ENCODE results near the gene MACROH2A2.

The MACROH2A2 gene

DNA sequence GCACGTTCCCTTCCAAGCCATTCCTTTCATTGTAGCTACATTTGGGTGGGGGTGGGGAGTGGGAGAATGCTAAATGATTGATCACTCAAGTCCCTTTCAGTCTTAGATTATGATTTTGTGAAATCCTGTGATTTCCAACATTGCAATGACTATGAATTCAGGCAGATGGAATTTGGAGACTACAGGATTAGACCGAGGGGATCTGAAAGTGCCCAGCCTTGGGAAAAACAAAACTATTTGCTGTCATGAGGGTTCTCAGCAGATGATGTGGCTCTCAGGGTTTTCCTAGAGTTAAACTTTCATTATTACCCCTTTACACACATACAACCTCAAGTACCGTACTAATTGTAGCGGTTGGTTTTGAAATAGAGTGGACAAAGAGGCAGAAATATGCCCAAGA is 4.7 kb downstream of the MACROH2A2 start:
- Histone ChIP-seq H3K27me3 (peaks cover 41% of the 10 kb centered on the region), H3K4me1 (ENCODE audit: control insufficient read depth in 1 of 2, insufficient read depth in 1 of 2, low read depth in 1 of 2, low read length in 1 of 2) (peaks cover 10 to 19% of the 10 kb centered on the region in 2 experiments)
- TF ChIP-seq, protein P1, sequence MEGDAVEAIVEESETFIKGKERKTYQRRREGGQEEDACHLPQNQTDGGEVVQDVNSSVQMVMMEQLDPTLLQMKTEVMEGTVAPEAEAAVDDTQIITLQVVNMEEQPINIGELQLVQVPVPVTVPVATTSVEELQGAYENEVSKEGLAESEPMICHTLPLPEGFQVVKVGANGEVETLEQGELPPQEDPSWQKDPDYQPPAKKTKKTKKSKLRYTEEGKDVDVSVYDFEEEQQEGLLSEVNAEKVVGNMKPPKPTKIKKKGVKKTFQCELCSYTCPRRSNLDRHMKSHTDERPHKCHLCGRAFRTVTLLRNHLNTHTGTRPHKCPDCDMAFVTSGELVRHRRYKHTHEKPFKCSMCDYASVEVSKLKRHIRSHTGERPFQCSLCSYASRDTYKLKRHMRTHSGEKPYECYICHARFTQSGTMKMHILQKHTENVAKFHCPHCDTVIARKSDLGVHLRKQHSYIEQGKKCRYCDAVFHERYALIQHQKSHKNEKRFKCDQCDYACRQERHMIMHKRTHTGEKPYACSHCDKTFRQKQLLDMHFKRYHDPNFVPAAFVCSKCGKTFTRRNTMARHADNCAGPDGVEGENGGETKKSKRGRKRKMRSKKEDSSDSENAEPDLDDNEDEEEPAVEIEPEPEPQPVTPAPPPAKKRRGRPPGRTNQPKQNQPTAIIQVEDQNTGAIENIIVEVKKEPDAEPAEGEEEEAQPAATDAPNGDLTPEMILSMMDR (IDR thresholded peaks at IDR 0.05): no peak

DNA sequence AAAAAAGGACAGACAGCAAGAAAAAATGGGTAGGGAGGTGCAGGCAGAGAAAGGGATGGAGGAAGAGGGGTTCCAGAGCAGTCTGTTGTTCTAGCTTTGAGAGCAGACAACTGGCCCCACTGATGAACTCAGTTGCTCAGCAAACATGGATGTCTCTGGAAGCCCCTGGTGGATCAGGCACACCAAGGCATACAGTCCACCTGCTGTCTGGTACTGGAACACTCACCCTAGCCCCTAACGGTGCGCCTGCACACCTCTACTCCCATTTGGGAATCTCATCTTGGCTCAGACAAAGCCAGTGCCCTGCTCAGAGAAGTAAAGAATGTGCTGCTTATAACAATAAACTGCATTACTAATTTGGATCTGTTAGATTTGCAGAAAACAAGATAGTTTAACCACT is 7.7 kb downstream of the MACROH2A2 start:
- Histone ChIP-seq H3K4me1 (ENCODE audit: control insufficient read depth in 1 of 2, insufficient read depth in 1 of 2, low read depth in 1 of 2, low read length in 1 of 2) (no peaks in the 10 kb centered on the region), H3K27ac (no peak overlapping the region), H3K4me3 (ENCODE audit: low read depth in 1 of 2, low read length in 1 of 2) (no peak overlapping the region), H3K9me3 (no peaks in the 10 kb centered on the region), H3K36me3 (no peaks in the 10 kb centered on the region), H3K27me3 (peaks cover 10% of the 10 kb centered on the region)
- TF ChIP-seq, protein P1 (IDR thresholded peaks at IDR 0.05): no peak

More for the DNA sequence above, 4.7 kb downstream of the MACROH2A2 start:
- no peak overlapping the region for H3K4me3 ChIP-seq (ENCODE audit: low read depth in 1 of 2, low read length in 1 of 2)
- H3K27ac ChIP-seq: no peak overlapping the region
- H3K36me3 ChIP-seq: no peaks in the 10 kb centered on the region
- no peaks in the 10 kb centered on the region for H3K9me3 ChIP-seq

DNA sequence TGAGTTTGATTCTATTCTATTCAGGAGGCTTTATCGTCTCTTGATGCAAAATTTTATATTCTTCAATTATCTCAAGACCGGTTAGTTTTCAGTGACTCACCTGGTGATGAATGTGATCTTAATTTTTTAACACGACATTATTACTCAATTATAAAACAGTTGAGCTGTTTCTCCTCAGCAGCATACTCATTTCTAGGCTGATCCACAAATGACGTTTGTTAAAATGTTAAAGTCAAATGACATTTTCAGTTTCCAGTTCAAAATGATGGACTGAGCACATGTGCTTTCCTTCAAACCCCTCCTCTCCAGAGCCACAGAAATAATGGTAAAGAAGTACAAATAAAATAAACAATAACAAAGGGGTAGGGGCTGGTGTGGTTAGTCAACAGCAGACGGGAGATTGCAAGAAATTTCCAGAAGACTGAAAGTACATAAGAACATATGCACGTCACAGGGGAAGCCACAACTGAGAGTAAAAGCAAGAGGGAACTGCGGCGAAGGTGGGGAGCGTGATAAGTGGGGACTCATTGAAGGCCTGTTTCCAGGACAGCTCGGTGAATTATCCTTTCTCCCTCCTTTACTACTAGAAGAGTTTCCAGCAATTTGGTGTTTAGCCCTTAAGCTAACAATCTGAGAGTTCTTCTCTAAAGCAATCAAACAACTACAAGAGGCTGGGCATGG is 10.9 kb downstream of the MACROH2A2 start:
- no peaks in the 10 kb centered on the region for H3K9me3 ChIP-seq
- no peaks in the 10 kb centered on the region for H3K36me3 ChIP-seq
- TF ChIP-seq, protein P1 (IDR thresholded peaks at IDR 0.05): no peak
- no peak overlapping the region for H3K4me3 ChIP-seq (ENCODE audit: low read depth in 1 of 2, low read length in 1 of 2)
- H3K27ac ChIP-seq: no peak overlapping the region
- no peaks in the 10 kb centered on the region for H3K4me1 ChIP-seq (ENCODE audit: control insufficient read depth in 1 of 2, insufficient read depth in 1 of 2, low read depth in 1 of 2, low read length in 1 of 2)
- H3K27me3 ChIP-seq: no peaks in the 10 kb centered on the region

DNA sequence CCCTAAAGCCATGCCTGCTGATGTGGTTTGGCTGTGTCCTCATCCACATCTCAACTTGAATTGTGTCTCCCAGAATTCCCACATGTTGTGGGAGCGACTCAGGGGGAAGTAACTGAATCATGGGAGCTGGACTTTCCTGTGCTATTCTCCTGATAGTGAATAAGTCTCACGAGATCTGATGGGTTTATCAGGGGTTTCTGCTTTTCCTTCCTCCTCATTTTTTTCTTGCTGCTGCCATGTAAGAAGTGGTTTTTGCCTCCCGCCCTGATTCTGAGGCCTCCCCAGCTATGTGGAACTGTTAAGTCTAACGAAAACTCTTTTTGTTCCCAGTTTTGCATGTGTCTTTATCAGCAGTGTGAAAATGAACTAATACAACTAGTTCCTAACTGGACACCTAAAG is 11.8 kb downstream of the MACROH2A2 start:
- H3K27me3 ChIP-seq: no peaks in the 10 kb centered on the region
- TF ChIP-seq, protein P1 (IDR thresholded peaks at IDR 0.05): no peak

DNA sequence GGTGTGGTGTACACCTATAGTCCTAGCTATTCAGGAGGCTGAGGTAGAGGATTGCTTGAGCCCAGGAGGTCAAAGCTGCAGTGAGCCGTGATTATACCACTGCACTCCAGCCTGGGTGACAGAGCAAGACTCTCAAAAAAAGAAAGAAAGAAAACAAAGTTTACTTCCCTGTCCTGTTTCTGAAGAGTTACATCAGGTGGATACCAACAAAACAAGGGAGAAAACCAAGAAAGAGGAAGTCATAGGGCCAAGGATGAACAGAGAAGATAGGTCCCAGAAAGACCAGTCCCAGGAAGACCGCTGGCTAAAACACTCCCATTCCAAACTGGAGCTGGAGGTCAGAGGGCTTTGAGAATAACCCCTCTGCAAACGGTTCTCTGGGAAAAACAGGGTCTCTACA is 13.5 kb downstream of the MACROH2A2 start:
- Histone ChIP-seq H3K36me3 (no peaks in the 10 kb centered on the region), H3K9me3 (no peaks in the 10 kb centered on the region), H3K27ac (no peak overlapping the region), H3K4me1 (ENCODE audit: control insufficient read depth in 1 of 2, insufficient read depth in 1 of 2, low read depth in 1 of 2, low read length in 1 of 2) (no peaks in the 10 kb centered on the region), H3K27me3 (no peaks in the 10 kb centered on the region), H3K4me3 (ENCODE audit: low read depth in 1 of 2, low read length in 1 of 2) (no peak overlapping the region)
- TF ChIP-seq, protein P1 (IDR thresholded peaks at IDR 0.05): no peak

More for the DNA sequence above, 11.8 kb downstream of the MACROH2A2 start:
- Histone ChIP-seq H3K4me3 (ENCODE audit: low read depth in 1 of 2, low read length in 1 of 2) (no peak overlapping the region), H3K27ac (no peak overlapping the region), H3K4me1 (ENCODE audit: control insufficient read depth in 1 of 2, insufficient read depth in 1 of 2, low read depth in 1 of 2, low read length in 1 of 2) (no peaks in the 10 kb centered on the region), H3K9me3 (no peaks in the 10 kb centered on the region), H3K36me3 (no peaks in the 10 kb centered on the region)

Data from neutrophil (primary cell).